B cell (primary cell): Measurements from ENCODE around the gene GPC5. TPM values are rescaled to one million over a fixed set of nuclear protein-coding genes. Genes with fewer than 3 reads are reported as not detected.

Experiments used
- ATAC-seq: fragments of 200-7000 bp; cut with Tn5 transposase; one replicate; pipeline ENCODE4 v1.10.0; 2021; ENCODE audit warnings: low read depth, mild to moderate bottlenecking, moderate number of reproducible peaks, moderate library complexity
- CTCF ChIA-PET: fragments of 350-600 bp; sonication (Branson Sonifier 250); formaldehyde crosslinking; loops from one replicate; lab custom pipeline; 2021; ENCODE audit warnings: antibody characterized with exemption, inconsistent platforms; lab: Charles Lee
- POLR2A ChIA-PET: fragments of 350-600 bp; sonication (Branson Sonifier 250); formaldehyde crosslinking; loops from one replicate; lab custom pipeline; 2021; ENCODE audit warnings: antibody characterized with exemption; lab: Charles Lee
- DNase-seq: peaks from one replicate; pipeline ENCODE4 v3.0.0; 2013
- H2AFZ ChIP-seq: 2 replicates; pipeline ENCODE4 v1.6.1; 2012; ENCODE audit warnings: mild to moderate bottlenecking, low read depth, low read length; ENCODE audit not compliant: insufficient read depth, poor library complexity, severe bottlenecking
- H3K27ac ChIP-seq, 2 donors: 1 replicate in 1 of 2; 2 replicates in 1 of 2; pipeline ENCODE4 v1.5.1; 2012 to 2013; ENCODE audit warnings: low read length in 2 of 2, mild to moderate bottlenecking in 2 of 2, moderate library complexity in 1 of 2
- H3K27me3 ChIP-seq, 4 experiments: fragments of 200-600 bp in 1 of 4; sonication (generic) in 1 of 4; replicated peaks in 1 of 4; 1 replicate in 2 of 4; 2 replicates in 2 of 4; pipeline versions ENCODE4 v1.6.1 to v1.7.0; 2013 to 2016; ENCODE audit warnings: low read length in 3 of 4, mild to moderate bottlenecking in 2 of 4, mixed read lengths in 1 of 4, moderate library complexity in 1 of 4; ENCODE audit not compliant: insufficient read depth in 4 of 4, control insufficient read depth in 3 of 4; ENCODE audit errors: control extremely low read depth in 1 of 4
- H3K36me3 ChIP-seq, 2 experiments: replicated peaks in 1 of 2; 1 replicate in 1 of 2; 2 replicates in 1 of 2; pipeline versions ENCODE4 v1.6.1 to v1.7.1; 2013; ENCODE audit warnings: low read length in 1 of 2; ENCODE audit not compliant: insufficient read depth in 2 of 2, control insufficient read depth in 1 of 2; ENCODE audit errors: control extremely low read depth in 1 of 2, extremely low read depth in 1 of 2
- H3K4me1 ChIP-seq, 2 donors: fragments of 200-600 bp in 1 of 2; sonication (generic) in 1 of 2; 1 replicate in 1 of 2; 2 replicates in 1 of 2; pipeline versions ENCODE4 v1.5.1 to v1.6.1; 2013 to 2017; ENCODE audit warnings: low read length in 2 of 2; ENCODE audit not compliant: control insufficient read depth in 2 of 2, insufficient read depth in 2 of 2
- H3K4me2 ChIP-seq: replicated peaks from 2 replicates; pipeline ENCODE3; 2012; ENCODE audit warnings: mild to moderate bottlenecking, low read depth, low read length; ENCODE audit not compliant: poor library complexity, severe bottlenecking
- H3K4me3 ChIP-seq, 5 experiments: fragments of 200-600 bp in 1 of 5; sonication (generic) in 1 of 5; 1 replicate in 3 of 5; 2 replicates in 2 of 5; pipeline versions ENCODE4 v1.5.1 to v1.7.0; 2011 to 2016; ENCODE audit warnings: low read length in 4 of 5, mild to moderate bottlenecking in 4 of 5, low read depth in 2 of 5, control low read depth in 1 of 5, moderate library complexity in 1 of 5; ENCODE audit not compliant: insufficient read depth in 1 of 5; ENCODE audit errors: control extremely low read depth in 1 of 5, extremely low read depth in 1 of 5
- H3K79me2 ChIP-seq: fragments of 200-600 bp; sonication (generic); one replicate; pipeline ENCODE4 v1.6.0; 2016; ENCODE audit warnings: low read length; ENCODE audit not compliant: control insufficient read depth, insufficient read depth
- H3K9ac ChIP-seq: fragments of 200-600 bp; sonication (generic); 2 replicates; pipeline ENCODE4 v1.6.1; 2017; ENCODE audit warnings: mild to moderate bottlenecking, low read length, moderate library complexity
- H3K9me3 ChIP-seq, 3 donors: one replicate each; pipeline versions ENCODE4 v1.6.1 to v1.7.1; 2013; ENCODE audit warnings: low read length in 2 of 3; ENCODE audit not compliant: control insufficient read depth in 2 of 3, insufficient read depth in 1 of 3; ENCODE audit errors: control extremely low read depth in 1 of 3
- H4K20me1 ChIP-seq: 2 replicates; pipeline ENCODE4 v1.6.0; 2012; ENCODE audit warnings: mild to moderate bottlenecking, low read length; ENCODE audit not compliant: insufficient read depth, control insufficient read depth, poor library complexity, severe bottlenecking
- H3K27ac Mint-ChIP-seq: one replicate; pipeline ENCODE4 v1.8.0; 2021; ENCODE audit warnings: mixed read lengths
- H3K27me3 Mint-ChIP-seq: one replicate; pipeline ENCODE4 v1.8.0; 2021; ENCODE audit warnings: mixed read lengths
- H3K4me1 Mint-ChIP-seq: one replicate; pipeline ENCODE4 v1.8.0; 2021; ENCODE audit warnings: mixed read lengths
- H3K4me3 Mint-ChIP-seq: one replicate; pipeline ENCODE4 v1.8.0; 2021; ENCODE audit warnings: mixed read lengths
- H3K9me3 Mint-ChIP-seq: one replicate; pipeline ENCODE4 v1.8.0; 2022; ENCODE audit warnings: mixed read lengths; ENCODE audit not compliant: insufficient read depth
- CTCF ChIP-seq: fragments of 200-600 bp; IDR thresholded peaks from one replicate; pipeline ENCODE4 v1.8.0; 2022; ENCODE audit warnings: antibody characterized with exemption, mild to moderate bottlenecking
- EZH2 ChIP-seq: IDR thresholded peaks from 2 replicates; pipeline ENCODE4 v1.6.1; 2012; ENCODE audit warnings: borderline replicate concordance, low read depth, mild to moderate bottlenecking, moderate library complexity, low read length; ENCODE audit not compliant: insufficient read depth, poor library complexity, severe bottlenecking
- WGBS: methylation state at CpG from one replicate; pipeline ENCODE4 v1.1.5; 2013; ENCODE audit warnings: missing lambda C conversion rate; ENCODE audit not compliant: insufficient coverage; 5-methylcytosine and 5-hydroxymethylcytosine counted together
- intact Hi-C: fragments of 100-400 bp; cut with micrococcal nuclease; formaldehyde crosslinking; loops from one replicate; pipeline ENCODE4 v1.10.0; 2022
- polyA plus RNA-seq: library from polyadenylated mRNA; depleted of rRNA; stranded (reverse); fragments of >200 nt; gene quantifications from 2 replicates; pipeline ENCODE4 v1.2.3, GENCODE V29; 2012
- total RNA-seq, 2 donors: library from RNA; stranded (reverse); fragments of 120-200 nt in 1 of 2; gene quantifications; 1 replicate in 1 of 2; 2 replicates in 1 of 2; pipeline versions ENCODE4 v1.2.3 to v1.2.4, GENCODE V29; 2013 to 2022

GPC5 gene
- total and polyA plus RNA-seq, 2 donors (not counting 1 experiment from before 2014, with no cell fraction given) = 0.15 to 0.30 TPM

GRCh38 chr13:91950803-91951202 lies 552.4 kb downstream of the GPC5 start:
- Mint-ChIP-seq H3K27me3 (no peaks in the 10 kb centered on the region), H3K9me3 (no peaks in the 10 kb centered on the region), H3K4me1 (no peaks in the 10 kb centered on the region), H3K4me3 (no peak overlapping the region), H3K27ac (no peak overlapping the region)
- H3K9me3 ChIP-seq = peaks cover 0 to 2% (median 0%) of the 10 kb centered on the region in 3 donors
- no peaks in the 10 kb centered on the region for H4K20me1 ChIP-seq
- no peaks in the 10 kb centered on the region for H3K79me2 ChIP-seq
- no peak overlapping the region for H3K4me2 ChIP-seq
- H3K9ac ChIP-seq = no peak overlapping the region
- ATAC-seq (no peak), DNase-seq (no peak)
- H3K27me3 ChIP-seq = no peaks in the 10 kb centered on the region
- no peak overlapping the region for H3K27ac ChIP-seq
- CTCF ChIA-PET = no interaction called here
- H3K36me3 ChIP-seq = no peaks in the 10 kb centered on the region
- WGBS = no CpG with 5 or more reads among the region's 1 CpG
- no peaks in the 10 kb centered on the region for H3K4me1 ChIP-seq
- intact Hi-C loops = no loop called here
- H3K4me3 ChIP-seq = no peak overlapping the region
- H2AFZ ChIP-seq = no peak overlapping the region
- POLR2A ChIA-PET = no interaction called here
- TF ChIP-seq EZH2 = no peak
- TF ChIP-seq CTCF = no peak

- Histone ChIP-seq H3K9me3 (peaks cover 0 to 8% (median 0%) of the 10 kb centered on the region in 3 donors), H3K36me3 (no peaks in the 10 kb centered on the region), H2AFZ (no peak overlapping the region), H3K79me2 (no peaks in the 10 kb centered on the region), H3K4me2 (no peak overlapping the region), H3K27ac (no peak overlapping the region), H4K20me1 (no peaks in the 10 kb centered on the region), H3K4me1 (no peaks in the 10 kb centered on the region), H3K4me3 (no peak overlapping the region), H3K9ac (no peak overlapping the region), H3K27me3 (no peaks in the 10 kb centered on the region)
- Mint-ChIP-seq H3K4me1 (no peaks in the 10 kb centered on the region), H3K9me3 (no peaks in the 10 kb centered on the region), H3K27ac (no peak overlapping the region), H3K27me3 (no peaks in the 10 kb centered on the region), H3K4me3 (no peak overlapping the region)
- intact Hi-C loops = no loop called here
- ChIA-PET CTCF (no interaction called here), POLR2A (no interaction called here)
- WGBS = 86% methylated on average over 1 of the region's 1 CpG
- TF ChIP-seq CTCF (no peak), EZH2 (no peak)
- ATAC-seq (no peak), DNase-seq (peak; percentile 1)
These were observed 557.3 kb downstream of the GPC5 start for GRCh38 chr13:91955546-91956355.
